GM12891 (cell line): Measurements from ENCODE around the gene TIPRL.
A peak's percentile ranks its signal among the peaks of the same experiment; 100 is the strongest.

Experiments
- DNase-seq: peaks from one replicate; pipeline ENCODE4 v3.0.0; 2011; ENCODE audit warnings: low spot score; ENCODE audit not compliant: insufficient read length
- FAIRE-seq: peaks from 2 replicates; lab custom pipeline; 2011; peaks lifted over from hg19 to GRCh38; lab: Jason Lieb, UNC
- PAX5 ChIP-seq: IDR thresholded peaks from 2 replicates; pipeline ENCODE4 v1.6.1; 2011; ENCODE audit warnings: low read length, moderate library complexity, mild to moderate bottlenecking; ENCODE audit not compliant: insufficient read depth, severe bottlenecking
- POLR2A ChIP-seq: IDR thresholded peaks from 2 replicates; pipeline ENCODE4 v1.6.1; 2011; ENCODE audit warnings: low read depth, low read length, control low read depth
- POLR2AphosphoS5 ChIP-seq: IDR thresholded peaks from 2 replicates; pipeline ENCODE4 v1.6.1; 2011; ENCODE audit warnings: low read depth, low read length, control low read depth
- POU2F2 ChIP-seq: IDR thresholded peaks from 2 replicates; pipeline ENCODE4 v1.6.1; 2011; ENCODE audit warnings: low read depth, mild to moderate bottlenecking, control low read depth, low read length, moderate library complexity
- SPI1 ChIP-seq: IDR thresholded peaks from 2 replicates; pipeline ENCODE4 v1.6.1; 2011; ENCODE audit warnings: low read depth, low read length, control low read depth
- TAF1 ChIP-seq: IDR thresholded peaks from 2 replicates; pipeline ENCODE4 v1.6.1; 2011; ENCODE audit warnings: low read depth, low read length, control low read depth

The TIPRL gene

DNA sequence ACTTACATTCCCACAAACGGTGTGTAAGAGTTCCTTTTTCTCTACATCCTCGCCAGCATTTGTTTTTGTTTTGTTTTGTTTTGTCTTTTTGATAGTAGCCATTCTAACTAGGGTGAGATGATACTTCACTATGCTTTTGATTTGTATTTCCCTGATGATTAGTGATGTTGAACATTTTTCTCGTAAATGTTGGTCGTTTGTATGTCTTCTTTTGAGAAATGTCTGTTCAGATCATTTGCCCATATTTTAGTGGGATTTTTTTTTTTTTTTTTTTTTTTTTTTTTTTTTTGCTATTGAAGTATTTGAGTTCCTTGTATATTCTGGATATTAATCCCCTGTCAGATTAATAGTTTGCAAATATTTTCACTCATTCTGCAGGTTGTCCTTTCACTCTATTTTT lies 22.9 kb upstream of the TIPRL start:
- FAIRE-seq, result no peak
- no peak for TF ChIP-seq POLR2A
- TF ChIP-seq POU2F2, result no peak
- TF ChIP-seq PAX5, result no peak
- TF ChIP-seq SPI1, result no peak
- no peak for TF ChIP-seq POLR2AphosphoS5
- TF ChIP-seq TAF1, result no peak
- DNase-seq, result no peak

DNA sequence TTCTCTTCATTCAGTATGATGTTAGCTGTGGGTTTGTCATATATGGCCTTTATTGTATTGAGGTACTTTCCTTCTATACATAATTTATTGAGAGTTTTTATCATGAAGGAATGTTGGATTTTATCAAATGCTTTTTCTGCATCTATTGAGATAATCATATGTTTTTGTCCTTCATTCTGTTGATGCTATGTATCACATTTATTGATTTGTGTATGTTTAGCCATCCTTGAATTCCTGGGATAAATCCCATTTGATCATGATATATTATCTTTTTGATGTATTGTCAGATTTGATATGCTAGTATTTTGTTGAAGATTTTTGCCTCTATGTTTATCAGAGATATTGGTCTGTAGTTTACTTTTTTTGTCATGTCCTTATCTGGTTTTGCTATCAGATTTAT lies 21.1 kb upstream of the TIPRL start:
- TF ChIP-seq POU2F2, result no peak
- no peak for TF ChIP-seq POLR2A
- TF ChIP-seq TAF1, result no peak
- no peak for TF ChIP-seq SPI1
- no peak for TF ChIP-seq POLR2AphosphoS5
- no peak for TF ChIP-seq PAX5

DNA sequence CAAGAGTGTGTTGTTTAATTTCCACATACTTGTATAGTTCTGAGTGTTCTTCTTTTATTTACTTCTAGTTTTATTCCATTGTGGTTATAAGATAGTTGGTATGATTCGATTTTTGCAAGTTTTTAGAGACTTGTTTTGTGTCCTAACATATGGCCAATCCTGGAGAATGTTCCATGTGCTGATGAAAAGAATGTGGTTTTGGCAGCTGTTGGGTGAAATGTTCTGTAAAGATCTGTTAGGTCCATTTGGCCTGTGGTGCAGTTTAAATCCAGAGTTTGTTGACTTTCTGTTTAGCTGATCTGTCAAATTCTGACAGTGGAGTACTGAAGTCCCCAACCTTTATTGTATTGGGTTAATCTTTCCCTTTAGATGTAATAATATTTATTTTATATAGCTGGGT lies 19.5 kb upstream of the TIPRL start:
- TF ChIP-seq PAX5 (no peak), SPI1 (no peak), TAF1 (no peak), POU2F2 (no peak), POLR2A (no peak), POLR2AphosphoS5 (no peak)
- FAIRE-seq (no peak), DNase-seq (no peak)

More for the DNA sequence above, 21.1 kb upstream of the TIPRL start:
- FAIRE-seq, result no peak
- no peak for DNase-seq

DNA sequence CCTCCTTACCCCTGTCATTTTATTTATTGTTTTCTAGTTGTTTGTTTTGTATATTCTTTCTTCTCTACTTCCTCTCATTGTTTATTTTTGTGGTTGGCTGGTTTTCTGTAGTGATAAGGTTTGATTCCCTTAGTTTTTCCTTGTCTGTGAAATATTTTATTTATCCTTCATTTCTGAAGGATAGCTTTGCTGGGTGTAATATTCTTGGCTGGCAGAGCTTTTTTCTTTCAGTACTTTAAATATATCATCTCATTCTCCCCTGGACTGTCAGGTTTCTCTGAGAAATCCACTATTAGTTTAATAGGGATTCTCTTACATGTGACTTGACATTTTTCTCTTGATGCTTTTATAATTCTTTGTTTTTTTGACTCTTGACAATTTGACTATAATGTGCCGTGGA lies 18.8 kb upstream of the TIPRL start:
- FAIRE-seq (no peak), DNase-seq (no peak)
- TF ChIP-seq SPI1, result no peak
- TF ChIP-seq POU2F2, result no peak
- no peak for TF ChIP-seq POLR2A
- TF ChIP-seq PAX5, result no peak
- no peak for TF ChIP-seq POLR2AphosphoS5
- TF ChIP-seq TAF1, result no peak

DNA sequence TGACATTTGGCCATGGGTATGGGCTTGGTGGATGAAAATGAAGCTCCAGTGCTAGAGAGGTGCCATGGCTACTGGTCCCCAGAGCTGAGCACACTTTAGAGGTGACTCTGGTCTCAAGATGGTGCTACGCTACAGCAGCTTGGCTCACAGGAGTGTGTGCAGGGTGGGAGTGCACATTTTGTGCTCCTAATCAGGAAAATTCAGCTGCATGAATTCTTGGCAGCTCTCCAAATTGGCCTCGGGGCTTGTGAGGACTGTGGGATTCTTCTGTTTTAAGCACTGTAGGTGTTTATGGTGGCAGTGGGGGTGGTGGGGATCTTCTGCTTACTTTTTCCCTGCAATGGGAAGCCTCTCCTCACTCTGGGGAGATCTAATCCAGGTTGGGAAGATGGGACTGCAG lies 17.3 kb upstream of the TIPRL start:
- DNase-seq (no peak), FAIRE-seq (no peak)
- TF ChIP-seq POLR2A (no peak), SPI1 (no peak), POU2F2 (no peak), TAF1 (no peak), POLR2AphosphoS5 (no peak), PAX5 (no peak)

DNA sequence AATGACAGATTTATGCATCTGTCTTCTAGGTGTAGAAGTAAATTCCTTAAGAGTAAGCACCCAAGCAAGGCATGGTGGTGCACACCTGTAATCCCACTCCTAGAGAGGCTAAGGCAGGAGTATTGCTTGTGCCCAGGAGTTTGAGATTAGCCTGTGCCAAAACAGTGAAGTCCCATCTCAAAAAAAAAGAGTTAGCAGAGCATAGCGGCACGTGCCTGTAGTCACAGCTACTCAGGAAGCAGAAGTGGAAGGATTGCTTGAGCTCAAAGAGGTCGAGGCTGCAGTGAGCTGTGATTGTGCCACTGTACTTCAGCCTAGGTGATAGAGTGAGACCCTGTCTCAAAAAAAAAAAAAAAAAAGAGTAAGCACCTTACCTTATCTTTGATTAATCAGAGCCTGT lies 15.1 kb upstream of the TIPRL start:
- DNase-seq (no peak), FAIRE-seq (no peak)
- TF ChIP-seq SPI1 (peak; percentile 53; the same call in 1 of the 2 replicates), POLR2AphosphoS5 (no peak)

DNA sequence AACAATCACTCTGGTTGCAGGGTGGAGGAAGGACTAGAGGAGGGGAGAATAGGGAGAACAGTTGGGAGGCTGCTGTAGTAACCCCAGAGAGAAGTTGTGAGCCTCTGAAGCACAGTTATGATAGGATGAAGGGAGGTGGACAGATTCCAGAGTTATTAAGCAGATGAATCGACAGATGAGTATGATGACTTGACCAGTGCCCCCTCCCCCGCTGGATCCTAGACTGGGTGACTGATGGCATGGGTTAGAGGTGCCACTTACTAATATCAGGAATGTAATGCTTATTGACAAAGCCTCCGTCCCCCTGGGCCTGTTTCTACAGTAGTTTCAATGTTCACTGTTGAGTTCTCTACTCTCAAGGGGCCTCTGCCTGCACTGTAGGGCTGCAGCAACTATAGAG lies 14.0 kb upstream of the TIPRL start:
- no peak for FAIRE-seq
- DNase-seq, result no peak
- no peak for TF ChIP-seq POLR2A
- no peak for TF ChIP-seq PAX5
- no peak for TF ChIP-seq SPI1
- TF ChIP-seq POLR2AphosphoS5, result no peak
- no peak for TF ChIP-seq POU2F2
- no peak for TF ChIP-seq TAF1

DNA sequence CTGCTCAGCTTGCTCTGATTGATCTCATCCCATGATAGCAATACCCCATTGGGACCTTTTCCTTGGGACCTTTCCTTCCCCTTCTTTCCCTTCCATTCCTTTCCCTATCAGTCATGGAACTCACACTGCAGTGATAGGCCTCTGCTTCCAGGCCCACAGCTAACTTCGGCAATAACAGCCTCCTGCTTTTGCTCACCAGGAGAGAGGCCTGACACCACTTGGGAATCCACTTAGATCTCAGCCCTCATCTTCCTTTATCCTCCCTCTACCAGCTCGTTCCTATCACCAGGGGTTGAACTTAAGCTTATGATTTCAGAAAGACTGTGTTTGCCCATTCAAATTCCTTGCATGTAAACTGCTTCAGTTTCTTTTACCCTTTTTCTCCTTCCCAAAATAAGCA lies 11.0 kb upstream of the TIPRL start:
- DNase-seq (no peak), FAIRE-seq (no peak)
- TF ChIP-seq POLR2A, result no peak
- TF ChIP-seq SPI1, result no peak
- no peak for TF ChIP-seq POU2F2
- no peak for TF ChIP-seq POLR2AphosphoS5
- no peak for TF ChIP-seq TAF1
- TF ChIP-seq PAX5, result no peak

DNA sequence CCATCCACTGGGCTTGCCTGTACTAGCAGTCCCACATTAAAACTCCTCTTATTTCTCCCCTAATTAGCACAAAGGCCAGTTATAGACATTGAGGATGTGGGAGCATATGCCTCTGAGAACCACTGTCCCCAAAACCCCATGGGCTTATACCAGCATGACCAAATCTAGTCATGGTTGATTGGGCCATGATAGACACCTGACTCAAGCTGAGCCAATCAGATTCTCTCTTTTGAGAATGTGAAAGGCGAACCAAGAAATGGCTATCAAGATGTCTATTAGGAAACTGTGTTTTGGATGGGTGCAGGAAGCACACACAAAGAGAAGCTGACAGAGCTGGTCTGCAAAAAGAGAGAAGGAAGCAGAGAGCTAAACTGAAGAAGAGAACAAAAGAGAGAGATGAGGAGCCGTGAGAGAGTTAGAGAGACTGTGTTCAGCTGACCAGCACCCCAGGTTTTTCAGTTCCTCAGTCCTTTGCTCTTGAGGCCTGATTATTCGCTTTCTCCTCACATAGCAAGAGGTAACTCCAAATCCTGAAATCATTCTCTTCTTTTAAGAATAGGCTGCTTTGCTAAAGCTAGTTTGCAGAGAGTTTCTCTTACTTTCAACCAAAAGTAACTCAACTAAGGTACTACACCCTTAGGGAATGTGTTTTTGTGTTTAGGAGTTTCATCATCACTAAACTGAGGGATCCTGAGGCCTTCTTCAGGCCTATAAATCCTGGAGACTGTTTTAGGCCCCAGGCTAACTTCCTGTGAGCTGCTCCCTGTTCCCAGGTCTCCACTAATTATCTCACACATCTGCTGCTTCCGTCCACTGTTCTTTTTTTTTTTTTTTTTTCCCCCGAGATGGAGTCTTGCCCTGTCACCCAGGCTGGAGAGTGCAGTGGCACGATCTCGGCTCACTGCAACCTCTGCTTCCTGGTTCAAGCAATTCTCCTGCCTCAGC lies 7.9 kb upstream of the TIPRL start:
- peak; percentile 65 for FAIRE-seq
- TF ChIP-seq SPI1 (peak; percentile 76), TAF1 (no peak), POLR2A (no peak), PAX5 (no peak), POU2F2 (no peak), POLR2AphosphoS5 (no peak)
- no peak for DNase-seq

DNA sequence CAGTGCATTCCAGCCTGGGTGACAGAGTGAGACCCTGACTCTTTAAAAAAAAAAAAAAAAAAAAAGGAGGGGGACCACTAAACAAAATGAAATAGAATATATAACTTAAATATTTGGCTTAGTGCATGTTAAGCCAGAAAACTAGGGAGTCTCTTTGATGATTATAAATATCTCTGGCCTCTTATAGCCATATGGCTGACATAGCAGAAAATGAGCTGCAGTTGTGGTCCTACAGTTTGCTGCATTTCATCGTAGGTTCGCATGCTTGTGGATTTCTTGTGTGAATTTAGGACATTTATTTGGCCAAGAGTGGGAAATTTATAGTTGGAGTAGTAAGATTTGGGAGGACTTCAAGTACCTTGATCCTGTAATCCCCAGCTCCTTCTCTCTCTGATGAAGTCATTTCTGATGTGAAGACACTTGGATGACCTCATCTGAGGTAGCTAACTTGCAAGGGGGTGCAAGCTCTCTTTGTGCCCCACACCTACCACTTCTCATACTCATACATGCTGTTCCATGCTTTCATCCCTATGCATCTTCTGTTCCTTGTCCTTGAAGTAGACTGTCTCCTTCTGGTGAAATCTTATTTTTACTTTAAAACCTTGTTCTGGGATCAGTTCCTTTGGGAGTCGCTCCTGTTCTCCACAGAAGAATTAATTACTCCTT lies 6.4 kb upstream of the TIPRL start:
- DNase-seq, result no peak
- TF ChIP-seq POU2F2 (no peak), POLR2AphosphoS5 (no peak), POLR2A (no peak), TAF1 (no peak), SPI1 (no peak), PAX5 (no peak)
- FAIRE-seq, result no peak
